GM18498 (cell line): ENCODE data around the gene FZD1.
A peak's percentile ranks its signal among the peaks of the same experiment; 100 is the strongest.

ENCODE experiments used
- ATAC-seq: cut with Tn5 transposase; IDR thresholded peaks from one replicate; pipeline ENCODE4 v1.9.1; 2021; ENCODE audit warnings: mild to moderate bottlenecking, moderate library complexity; ENCODE audit not compliant: unreplicated experiment

The FZD1 gene

DNA sequence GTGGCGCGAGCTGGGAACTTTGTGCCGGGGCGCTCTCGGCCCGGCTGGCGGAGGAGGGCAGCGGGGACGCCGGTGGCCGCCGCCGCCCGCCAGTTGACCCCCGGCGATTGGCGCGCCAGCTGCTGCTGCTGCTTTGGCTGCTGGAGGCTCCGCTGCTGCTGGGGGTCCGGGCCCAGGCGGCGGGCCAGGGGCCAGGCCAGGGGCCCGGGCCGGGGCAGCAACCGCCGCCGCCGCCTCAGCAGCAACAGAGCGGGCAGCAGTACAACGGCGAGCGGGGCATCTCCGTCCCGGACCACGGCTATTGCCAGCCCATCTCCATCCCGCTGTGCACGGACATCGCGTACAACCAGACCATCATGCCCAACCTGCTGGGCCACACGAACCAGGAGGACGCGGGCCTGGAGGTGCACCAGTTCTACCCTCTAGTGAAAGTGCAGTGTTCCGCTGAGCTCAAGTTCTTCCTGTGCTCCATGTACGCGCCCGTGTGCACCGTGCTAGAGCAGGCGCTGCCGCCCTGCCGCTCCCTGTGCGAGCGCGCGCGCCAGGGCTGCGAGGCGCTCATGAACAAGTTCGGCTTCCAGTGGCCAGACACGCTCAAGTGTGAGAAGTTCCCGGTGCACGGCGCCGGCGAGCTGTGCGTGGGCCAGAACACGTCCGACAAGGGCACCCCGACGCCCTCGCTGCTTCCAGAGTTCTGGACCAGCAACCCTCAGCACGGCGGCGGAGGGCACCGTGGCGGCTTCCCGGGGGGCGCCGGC lies 870 bp downstream of the FZD1 start:
- ATAC-seq = peak; percentile 36

- no peak for ATAC-seq
Observed at GRCh38 chr7:91265693-91266066, 1.4 kb downstream of the FZD1 start.

- ATAC-seq = no peak
Observed at GRCh38 chr7:91266067-91266688, 1.9 kb downstream of the FZD1 start.

DNA sequence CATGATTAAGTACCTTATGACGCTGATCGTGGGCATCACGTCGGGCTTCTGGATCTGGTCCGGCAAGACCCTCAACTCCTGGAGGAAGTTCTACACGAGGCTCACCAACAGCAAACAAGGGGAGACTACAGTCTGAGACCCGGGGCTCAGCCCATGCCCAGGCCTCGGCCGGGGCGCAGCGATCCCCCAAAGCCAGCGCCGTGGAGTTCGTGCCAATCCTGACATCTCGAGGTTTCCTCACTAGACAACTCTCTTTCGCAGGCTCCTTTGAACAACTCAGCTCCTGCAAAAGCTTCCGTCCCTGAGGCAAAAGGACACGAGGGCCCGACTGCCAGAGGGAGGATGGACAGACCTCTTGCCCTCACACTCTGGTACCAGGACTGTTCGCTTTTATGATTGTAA lies 2.5 kb downstream of the FZD1 start:
- ATAC-seq = no peak

DNA sequence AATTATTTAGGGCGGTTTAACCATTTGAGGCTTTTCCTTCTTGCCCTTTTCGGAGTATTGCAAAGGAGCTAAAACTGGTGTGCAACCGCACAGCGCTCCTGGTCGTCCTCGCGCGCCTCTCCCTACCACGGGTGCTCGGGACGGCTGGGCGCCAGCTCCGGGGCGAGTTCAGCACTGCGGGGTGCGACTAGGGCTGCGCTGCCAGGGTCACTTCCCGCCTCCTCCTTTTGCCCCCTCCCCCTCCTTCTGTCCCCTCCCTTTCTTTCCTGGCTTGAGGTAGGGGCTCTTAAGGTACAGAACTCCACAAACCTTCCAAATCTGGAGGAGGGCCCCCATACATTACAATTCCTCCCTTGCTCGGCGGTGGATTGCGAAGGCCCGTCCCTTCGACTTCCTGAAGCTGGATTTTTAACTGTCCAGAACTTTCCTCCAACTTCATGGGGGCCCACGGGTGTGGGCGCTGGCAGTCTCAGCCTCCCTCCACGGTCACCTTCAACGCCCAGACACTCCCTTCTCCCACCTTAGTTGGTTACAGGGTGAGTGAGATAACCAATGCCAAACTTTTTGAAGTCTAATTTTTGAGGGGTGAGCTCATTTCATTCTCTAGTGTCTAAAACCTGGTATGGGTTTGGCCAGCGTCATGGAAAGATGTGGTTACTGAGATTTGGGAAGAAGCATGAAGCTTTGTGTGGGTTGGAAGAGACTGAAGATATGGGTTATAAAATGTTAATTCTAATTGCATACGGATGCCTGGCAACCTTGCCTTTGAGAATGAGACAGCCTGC lies 3.1 kb downstream of the FZD1 start:
- ATAC-seq = no peak

DNA sequence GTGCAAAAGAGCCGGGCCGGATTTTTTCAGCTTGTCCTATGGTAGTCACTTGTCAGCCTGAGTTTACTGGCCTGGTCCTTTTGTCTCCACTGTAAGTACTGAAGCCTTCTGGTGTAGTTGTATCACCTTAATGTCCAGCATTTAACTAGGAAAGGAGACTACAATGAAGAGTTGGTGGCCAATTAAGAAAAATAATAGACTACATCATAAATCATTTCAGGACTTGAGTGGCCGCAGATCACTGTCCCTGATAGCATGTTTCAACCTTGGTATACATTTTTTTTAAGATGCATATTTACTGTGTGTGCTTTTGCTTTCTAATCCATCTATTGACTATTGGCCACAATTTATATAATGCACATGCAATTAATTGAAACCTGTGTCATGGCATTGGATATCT lies 6.1 kb downstream of the FZD1 start:
- no peak for ATAC-seq

- peak; percentile 97 for ATAC-seq
Observed at GRCh38 chr7:91276909-91277308, 12.7 kb downstream of the FZD1 start.

- ATAC-seq = peak; percentile 50
Observed at GRCh38 chr7:91280185-91280584, 16.0 kb downstream of the FZD1 start.

- ATAC-seq = no peak
Observed at GRCh38 chr7:91280604-91281003, 16.4 kb downstream of the FZD1 start.

GRCh38 chr7:91285696-91286355 lies 21.6 kb downstream of the FZD1 start:
- no peak for ATAC-seq

- ATAC-seq = no peak
Observed at GRCh38 chr7:91286432-91286831, 22.2 kb downstream of the FZD1 start.

DNA sequence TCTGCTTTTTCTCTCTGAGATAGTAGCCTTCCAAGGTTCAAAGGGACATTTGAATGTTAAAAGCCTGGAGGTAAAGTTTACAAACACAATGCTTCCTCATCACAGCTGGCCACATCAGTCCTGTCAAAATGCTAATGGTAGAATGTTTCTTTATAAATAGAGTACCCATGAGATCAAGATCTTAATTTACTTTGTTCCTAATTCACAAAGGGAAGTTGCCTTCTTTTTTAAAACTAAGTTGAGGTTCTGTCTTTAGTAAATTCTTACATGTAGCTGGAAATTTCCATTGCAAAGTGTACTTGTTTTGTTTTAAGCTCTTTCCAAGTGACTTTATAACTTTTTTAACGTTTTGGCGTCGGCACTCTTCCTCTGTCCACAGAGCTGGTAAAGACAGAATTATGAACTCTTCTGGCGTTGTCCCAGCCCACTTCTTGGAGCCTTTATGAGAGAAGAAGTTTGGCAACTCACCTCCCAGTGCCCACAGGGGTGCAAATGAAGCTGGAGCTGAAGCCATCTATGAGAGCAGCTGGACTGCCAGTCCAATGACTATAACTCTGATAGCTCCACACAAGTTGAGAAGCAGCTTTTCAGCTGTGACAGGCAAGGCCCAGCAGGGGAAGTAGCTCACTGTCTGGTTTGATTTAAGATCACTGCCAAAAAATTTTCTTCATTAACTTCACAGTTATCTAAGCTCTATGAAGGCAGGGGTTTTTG lies 23.3 kb downstream of the FZD1 start:
- ATAC-seq = no peak

DNA sequence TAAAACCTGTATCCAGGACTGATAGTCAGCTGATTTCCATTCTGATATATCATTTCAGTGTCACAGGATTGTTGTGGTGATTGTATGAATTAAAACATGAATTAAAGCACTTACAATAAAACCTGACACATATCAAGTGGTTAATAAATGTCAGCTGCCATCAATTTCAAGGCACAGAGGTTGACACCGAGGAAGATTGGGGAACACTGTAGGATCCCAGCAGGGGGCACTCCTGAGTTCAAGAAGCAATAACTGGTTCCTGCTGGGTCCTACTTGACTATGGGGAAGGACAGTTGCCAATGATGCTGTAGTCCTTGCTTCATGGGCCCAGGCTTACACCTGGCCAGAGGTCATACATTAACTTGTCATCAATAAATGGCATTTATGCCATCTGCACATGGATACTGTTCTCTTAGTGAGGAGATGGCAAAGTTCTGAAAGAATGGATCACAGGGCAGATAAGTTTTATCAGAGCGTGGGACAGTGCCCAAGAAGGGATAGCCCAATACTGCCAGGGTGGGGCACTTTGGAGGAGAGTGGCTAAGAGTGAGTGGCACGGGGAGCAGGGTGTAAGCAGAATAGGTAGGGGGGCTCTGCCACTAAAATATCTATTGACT lies 24.1 kb downstream of the FZD1 start:
- ATAC-seq = no peak

DNA sequence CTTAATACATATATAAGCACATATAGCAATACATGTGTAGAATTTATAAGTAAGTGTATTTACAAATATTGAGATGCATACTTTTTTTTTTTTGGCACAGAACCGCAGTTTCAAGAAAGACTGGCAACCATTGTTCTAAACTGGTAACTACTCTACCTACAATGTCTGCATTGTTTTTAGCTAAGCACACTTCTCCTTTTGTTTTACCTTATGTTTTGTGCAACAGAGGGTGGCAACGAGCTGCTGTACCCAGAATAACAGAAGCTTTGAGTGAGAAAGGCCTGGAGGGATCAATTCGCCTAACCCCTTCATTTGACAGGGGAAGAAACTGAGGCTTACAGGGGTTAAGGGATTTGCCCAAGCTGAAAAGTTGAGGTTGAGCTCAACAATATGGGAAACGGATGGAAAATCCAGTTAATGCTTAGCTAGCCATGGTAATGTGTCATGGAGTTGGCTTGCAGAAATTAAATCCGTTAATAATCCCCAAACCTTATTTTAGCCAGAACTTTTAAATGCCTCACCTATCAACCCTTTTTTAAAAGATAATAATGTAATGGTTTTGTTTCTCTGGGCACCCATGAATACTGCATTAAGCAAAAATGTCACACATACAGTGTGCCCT lies 25.5 kb downstream of the FZD1 start:
- ATAC-seq = no peak

GRCh38 chr7:91291302-91291701 lies 27.1 kb downstream of the FZD1 start:
- no peak for ATAC-seq

GRCh38 chr7:91291902-91292301 lies 27.7 kb downstream of the FZD1 start:
- no peak for ATAC-seq

DNA sequence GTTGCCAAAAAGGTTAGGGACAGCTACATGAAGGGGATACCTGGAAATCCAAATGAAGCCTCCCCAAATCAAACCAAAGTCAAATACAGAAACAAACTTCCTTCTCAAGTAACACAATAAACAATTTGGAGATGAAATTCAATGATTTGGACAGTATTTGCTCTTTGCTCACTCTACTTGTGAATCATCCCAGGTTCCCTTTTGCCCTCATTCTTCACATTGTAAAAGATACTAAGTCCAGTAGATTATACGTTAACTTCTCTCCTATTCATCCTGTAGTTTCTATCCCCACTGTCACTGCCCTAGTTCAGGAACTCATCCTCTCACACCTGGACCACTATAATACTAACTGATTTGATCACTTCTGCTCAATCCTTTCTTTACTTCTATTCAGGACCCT lies 28.3 kb downstream of the FZD1 start:
- no peak for ATAC-seq

DNA sequence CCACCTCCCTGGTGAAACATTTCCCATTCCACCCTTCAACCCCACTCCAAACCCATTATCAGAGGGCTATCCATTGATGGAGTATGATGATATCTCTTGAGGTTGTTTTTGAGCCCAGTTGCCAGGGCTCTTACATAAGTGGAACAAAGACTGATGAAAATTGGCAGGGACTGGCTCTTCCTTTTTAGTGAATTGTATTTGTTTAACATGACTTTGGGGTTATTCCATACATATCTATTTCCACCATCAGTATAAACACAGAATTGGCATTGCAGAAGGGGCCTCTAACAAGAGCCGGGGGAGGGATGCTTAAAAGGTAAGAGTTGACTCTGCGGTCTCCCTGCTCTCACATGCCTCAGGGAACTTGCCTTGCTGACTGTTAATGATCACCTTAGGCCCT lies 28.9 kb downstream of the FZD1 start:
- no peak for ATAC-seq

- ATAC-seq = no peak
Observed at GRCh38 chr7:91293840-91294239, 29.6 kb downstream of the FZD1 start.

DNA sequence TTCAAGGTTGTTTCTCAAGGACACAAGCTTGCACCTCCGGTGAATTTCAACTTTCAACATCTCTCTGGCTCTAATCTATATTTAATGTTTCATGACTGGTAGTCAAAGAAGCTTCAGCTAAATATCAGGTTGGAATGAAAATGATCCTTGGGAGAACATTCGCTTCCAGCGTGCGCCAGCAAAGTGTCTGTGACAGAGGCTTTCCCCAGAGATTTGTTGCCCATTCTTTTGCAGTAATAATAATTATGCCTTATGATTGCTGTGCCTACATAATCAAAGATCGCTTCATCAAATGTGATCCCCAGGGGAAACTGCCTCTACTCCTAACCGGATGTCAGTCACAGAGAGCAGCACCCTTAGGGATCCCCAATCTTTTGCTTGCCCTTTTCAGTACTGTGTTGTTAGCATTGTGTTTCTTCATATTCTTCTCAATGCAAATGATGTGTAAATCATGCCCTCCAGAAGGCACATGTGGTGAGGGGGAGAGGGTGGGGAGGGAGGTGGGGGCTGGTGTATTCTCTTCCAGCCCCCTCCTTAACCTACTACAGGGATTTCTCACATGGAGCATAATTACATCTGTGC lies 30.5 kb downstream of the FZD1 start:
- ATAC-seq = no peak
